ENCODE measurements around the gene DOCK10.

The DOCK10 gene

GRCh38 chr2:225017713-225018112 lies 24.6 kb downstream of the DOCK10 start:
- H3K4me3 ChIP-seq (replicated peaks in 1 of 2; ENCODE audit: low read depth in 2 of 2, low read length in 2 of 2) = no peak overlapping the region
- DNase-seq (ENCODE audit: low read depth in 2 of 2) = no peak
- TF ChIP-seq CTCF (IDR thresholded peaks at IDR 0.05; ENCODE audit: low read depth, low read length) = no peak

- DNase-seq (ENCODE audit: low read depth in 2 of 2) = no peak
- no peak overlapping the region for H3K4me3 ChIP-seq (replicated peaks in 1 of 2; ENCODE audit: low read depth in 2 of 2, low read length in 2 of 2)
- no peak for TF ChIP-seq CTCF (IDR thresholded peaks at IDR 0.05; ENCODE audit: low read depth, low read length)
Observed at GRCh38 chr2:225017098-225017685, 25.1 kb downstream of the DOCK10 start.

GRCh38 chr2:225013425-225014365 lies 28.6 kb downstream of the DOCK10 start:
- H3K4me3 ChIP-seq (replicated peaks in 1 of 2; ENCODE audit: low read depth in 2 of 2, low read length in 2 of 2) = no peak overlapping the region
- TF ChIP-seq CTCF (IDR thresholded peaks at IDR 0.05; ENCODE audit: low read depth, low read length) = no peak
- DNase-seq (ENCODE audit: low read depth in 2 of 2) = peak in 1 of 2 donors; percentile 35

GRCh38 chr2:225011585-225011984 lies 30.7 kb downstream of the DOCK10 start:
- DNase-seq (ENCODE audit: low read depth in 2 of 2) = no peak
- no peak for TF ChIP-seq CTCF (IDR thresholded peaks at IDR 0.05; ENCODE audit: low read depth, low read length)
- H3K4me3 ChIP-seq (replicated peaks in 1 of 2; ENCODE audit: low read depth in 2 of 2, low read length in 2 of 2) = no peak overlapping the region

GRCh38 chr2:225010804-225011203 lies 31.5 kb downstream of the DOCK10 start:
- no peak for TF ChIP-seq CTCF (IDR thresholded peaks at IDR 0.05; ENCODE audit: low read depth, low read length)
- peak; percentile 50 to 89 for DNase-seq (ENCODE audit: low read depth in 2 of 2)
- H3K4me3 ChIP-seq (replicated peaks in 1 of 2; ENCODE audit: low read depth in 2 of 2, low read length in 2 of 2) = no peak overlapping the region

- DNase-seq (ENCODE audit: low read depth in 2 of 2) = no peak
- no peak for TF ChIP-seq CTCF (IDR thresholded peaks at IDR 0.05; ENCODE audit: low read depth, low read length)
- H3K4me3 ChIP-seq (replicated peaks in 1 of 2; ENCODE audit: low read depth in 2 of 2, low read length in 2 of 2) = no peak overlapping the region
Observed at GRCh38 chr2:225009768-225010167, 32.5 kb downstream of the DOCK10 start.

All from cardiac fibroblast (primary cell).